Testis (tissue), 3 donors: Measurements from ENCODE around the gene RASAL3. TPM values are rescaled to one million over a fixed set of nuclear protein-coding genes. Genes with fewer than 3 reads are reported as not detected.

ENCODE experiments used
- DNase-seq: peaks from one replicate; pipeline ENCODE4 v3.0.0-alpha.2; 2019
- H3K27ac ChIP-seq, 2 donors: fragments of 200-600 bp; sonication (generic); one replicate each; pipeline ENCODE4 v1.5.1; 2019
- H3K27me3 ChIP-seq: fragments of 200-600 bp; sonication (generic); one replicate; pipeline ENCODE4 v1.5.1; 2019
- H3K36me3 ChIP-seq: fragments of 200-600 bp; sonication (generic); one replicate; pipeline ENCODE4 v1.5.1; 2017; ENCODE audit warnings: low read depth; ENCODE audit errors: missing control alignments
- H3K4me1 ChIP-seq: fragments of 200-600 bp; sonication (generic); one replicate; pipeline ENCODE4 v1.5.1; 2019
- H3K4me3 ChIP-seq, 2 donors: fragments of 200-600 bp; sonication (generic); one replicate each; pipeline ENCODE4 v1.5.1; 2017 to 2019
- H3K9me3 ChIP-seq: fragments of 200-600 bp; sonication (generic); one replicate; pipeline ENCODE4 v1.5.1; 2017
- POLR2A ChIP-seq: fragments of 450-650 bp; IDR thresholded peaks from one replicate; pipeline ENCODE4 v1.6.1; 2017; ENCODE audit warnings: antibody characterized with exemption, mild to moderate bottlenecking, moderate library complexity
- WGBS, 2 donors: methylation state at CpG; one replicate each; pipeline ENCODE4 v1.1.5; 2018; 5-methylcytosine and 5-hydroxymethylcytosine counted together
- intact Hi-C: fragments of 100-400 bp; cut with DNase I; formaldehyde crosslinking; loops from one replicate; pipeline ENCODE4 v1.15.1; 2023; ENCODE audit warnings: low total_unique reads
- polyA plus RNA-seq: library from polyadenylated mRNA; stranded (reverse); fragments of 350-450 nt; fragmentation: Illumina TruSeq; extraction: RNeasy Lipid Tissue Mini Kit (QIAGEN cat#74804); gene quantifications from one replicate; pipeline ENCODE4 v1.2.3, GENCODE V29; 2014; ENCODE audit warnings: low read depth, low replicate concordance; ENCODE audit not compliant: insufficient read depth
- total RNA-seq, 2 donors: library from RNA; depleted of rRNA; stranded (reverse); fragments of >200 nt; gene quantifications; one replicate each; pipeline ENCODE4 v1.2.3, GENCODE V29; 2016
- TF ChIP-seq, protein P1 (sequence below), 3 experiments: fragments of 450-650 bp in 2 of 3; fragments of 200-600 bp in 1 of 3; sonication (generic) in 1 of 3; IDR thresholded peaks; one replicate each; pipeline ENCODE4 v1.5.1; 2016 to 2019; ENCODE audit warnings: antibody characterized with exemption in 3 of 3, mild to moderate bottlenecking in 2 of 3, moderate library complexity in 1 of 3

RASAL3 gene
- total and polyA plus RNA-seq, 3 donors from 2014 or later: 1.4 to 2.7 (median 2.0) TPM

DNA sequence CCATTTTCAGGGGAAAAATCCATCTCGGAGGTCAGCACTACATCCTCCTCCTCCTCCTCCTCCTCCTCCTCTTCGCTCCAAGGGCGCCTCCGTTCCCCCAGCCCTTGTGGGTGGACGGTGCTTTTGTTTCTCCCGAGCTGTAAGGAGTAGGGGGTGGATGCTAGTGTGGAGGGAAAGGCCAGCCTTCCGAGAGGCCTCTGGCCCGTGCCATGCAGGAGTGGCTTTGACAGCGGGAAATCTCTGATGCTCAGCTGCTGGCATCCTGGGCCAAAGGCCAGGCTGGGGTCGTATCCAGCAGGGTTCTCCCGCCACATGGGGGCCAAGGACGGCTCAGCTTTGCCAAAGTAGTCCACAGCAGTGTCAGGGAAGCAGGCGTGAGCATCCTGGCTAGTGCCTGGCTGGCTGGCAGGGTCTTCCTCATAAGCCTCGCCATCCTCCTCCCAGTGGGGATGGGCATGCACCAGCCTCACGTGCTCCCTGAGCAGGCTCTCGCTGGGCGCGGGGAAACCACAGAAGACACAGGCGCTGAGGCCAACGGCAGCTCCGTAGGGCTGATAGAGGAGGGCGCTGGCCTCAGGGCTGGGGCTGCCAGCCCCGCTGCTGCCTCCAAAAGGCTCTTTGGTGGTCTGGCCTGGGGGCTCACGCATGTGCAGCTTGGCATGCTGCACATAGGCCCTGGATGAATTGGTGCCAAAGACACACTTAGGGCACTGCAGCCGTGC is 25.1 kb downstream of the RASAL3 start:
- intact Hi-C loops: loop anchor here (10.0 kb wide), 1 partner anchor 174 kb away; no protein-coding TSS in a partner anchor
- DNase-seq: no peak
- Histone ChIP-seq H3K4me1 (no peaks in the 10 kb centered on the region), H3K27ac (no peak overlapping the region), H3K4me3 (no peak overlapping the region), H3K9me3 (no peaks in the 10 kb centered on the region), H3K36me3 (no peaks in the 10 kb centered on the region), H3K27me3 (no peaks in the 10 kb centered on the region)
- WGBS, 2 donors: 86 to 95% methylated on average over 18 to 25 of the region's 25 CpGs
- no peak for TF ChIP-seq POLR2A
- TF ChIP-seq, protein P1, sequence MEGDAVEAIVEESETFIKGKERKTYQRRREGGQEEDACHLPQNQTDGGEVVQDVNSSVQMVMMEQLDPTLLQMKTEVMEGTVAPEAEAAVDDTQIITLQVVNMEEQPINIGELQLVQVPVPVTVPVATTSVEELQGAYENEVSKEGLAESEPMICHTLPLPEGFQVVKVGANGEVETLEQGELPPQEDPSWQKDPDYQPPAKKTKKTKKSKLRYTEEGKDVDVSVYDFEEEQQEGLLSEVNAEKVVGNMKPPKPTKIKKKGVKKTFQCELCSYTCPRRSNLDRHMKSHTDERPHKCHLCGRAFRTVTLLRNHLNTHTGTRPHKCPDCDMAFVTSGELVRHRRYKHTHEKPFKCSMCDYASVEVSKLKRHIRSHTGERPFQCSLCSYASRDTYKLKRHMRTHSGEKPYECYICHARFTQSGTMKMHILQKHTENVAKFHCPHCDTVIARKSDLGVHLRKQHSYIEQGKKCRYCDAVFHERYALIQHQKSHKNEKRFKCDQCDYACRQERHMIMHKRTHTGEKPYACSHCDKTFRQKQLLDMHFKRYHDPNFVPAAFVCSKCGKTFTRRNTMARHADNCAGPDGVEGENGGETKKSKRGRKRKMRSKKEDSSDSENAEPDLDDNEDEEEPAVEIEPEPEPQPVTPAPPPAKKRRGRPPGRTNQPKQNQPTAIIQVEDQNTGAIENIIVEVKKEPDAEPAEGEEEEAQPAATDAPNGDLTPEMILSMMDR (IDR thresholded peaks at IDR 0.05): no peak

DNA sequence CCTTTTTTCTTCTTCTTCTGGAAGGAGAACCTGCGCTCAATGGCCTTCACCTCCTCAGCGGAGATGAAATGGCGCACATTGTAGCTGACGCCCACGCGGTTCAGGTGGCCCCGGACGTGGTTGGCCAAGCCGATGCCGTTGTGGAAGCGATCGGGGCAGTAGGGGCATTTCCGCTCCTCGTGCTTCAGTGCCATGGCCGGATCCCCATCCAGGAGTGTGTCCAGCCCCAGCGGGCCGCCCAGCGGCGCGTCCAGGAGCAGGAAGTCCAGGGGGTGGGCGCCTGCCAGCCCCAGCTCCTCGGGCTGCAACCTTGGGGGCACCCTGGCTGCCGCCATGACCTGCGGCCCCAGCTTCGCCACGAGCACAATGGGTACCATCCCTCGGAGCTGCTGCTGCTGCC is 25.8 kb downstream of the RASAL3 start:
- no peak for DNase-seq
- H3K4me1 ChIP-seq: peaks cover 1% of the 10 kb centered on the region
- WGBS, 2 donors: 83 to 92% methylated on average over 8 to 27 of the region's 27 CpGs
- intact Hi-C loops: loop anchor here (10.0 kb wide), 1 partner anchor 174 kb away; no protein-coding TSS in a partner anchor
- H3K27me3 ChIP-seq: no peaks in the 10 kb centered on the region
- H3K36me3 ChIP-seq: no peaks in the 10 kb centered on the region
- no peaks in the 10 kb centered on the region for H3K9me3 ChIP-seq
- TF ChIP-seq, protein P1 (IDR thresholded peaks at IDR 0.05): no peak
- no peak for TF ChIP-seq POLR2A
- no peak overlapping the region for H3K27ac ChIP-seq
- H3K4me3 ChIP-seq: no peak overlapping the region

DNA sequence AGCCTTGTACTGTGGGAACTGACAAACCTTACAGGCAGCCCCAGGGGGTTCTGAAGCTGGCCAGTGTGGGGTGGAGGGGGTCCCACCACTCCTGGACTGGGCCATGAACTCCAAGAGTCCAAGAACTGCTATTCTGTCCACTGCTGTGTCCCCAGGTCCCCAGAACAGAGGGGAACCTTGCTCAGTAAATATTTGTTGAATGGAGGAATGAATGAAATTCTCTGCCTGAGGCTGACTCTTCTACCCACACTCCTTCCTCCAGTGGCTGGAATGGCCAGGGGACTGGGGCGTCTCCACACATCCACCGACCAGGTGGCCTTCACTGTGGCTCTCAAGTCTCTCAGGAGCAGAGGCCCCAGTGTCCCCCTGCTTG is 26.2 kb downstream of the RASAL3 start:
- WGBS, 2 donors: 87 to 92% methylated on average over 2 of the region's 2 CpGs
- H3K4me1 ChIP-seq: peaks cover 6% of the 10 kb centered on the region
- no peak overlapping the region for H3K4me3 ChIP-seq
- H3K27me3 ChIP-seq: no peaks in the 10 kb centered on the region
- TF ChIP-seq POLR2A: no peak
- TF ChIP-seq, protein P1 (IDR thresholded peaks at IDR 0.05): no peak
- no peaks in the 10 kb centered on the region for H3K36me3 ChIP-seq
- no peaks in the 10 kb centered on the region for H3K9me3 ChIP-seq
- no peak overlapping the region for H3K27ac ChIP-seq
- intact Hi-C loops: loop anchor here (10.0 kb wide), 1 partner anchor 173 kb away; no protein-coding TSS in a partner anchor
- no peak for DNase-seq

DNA sequence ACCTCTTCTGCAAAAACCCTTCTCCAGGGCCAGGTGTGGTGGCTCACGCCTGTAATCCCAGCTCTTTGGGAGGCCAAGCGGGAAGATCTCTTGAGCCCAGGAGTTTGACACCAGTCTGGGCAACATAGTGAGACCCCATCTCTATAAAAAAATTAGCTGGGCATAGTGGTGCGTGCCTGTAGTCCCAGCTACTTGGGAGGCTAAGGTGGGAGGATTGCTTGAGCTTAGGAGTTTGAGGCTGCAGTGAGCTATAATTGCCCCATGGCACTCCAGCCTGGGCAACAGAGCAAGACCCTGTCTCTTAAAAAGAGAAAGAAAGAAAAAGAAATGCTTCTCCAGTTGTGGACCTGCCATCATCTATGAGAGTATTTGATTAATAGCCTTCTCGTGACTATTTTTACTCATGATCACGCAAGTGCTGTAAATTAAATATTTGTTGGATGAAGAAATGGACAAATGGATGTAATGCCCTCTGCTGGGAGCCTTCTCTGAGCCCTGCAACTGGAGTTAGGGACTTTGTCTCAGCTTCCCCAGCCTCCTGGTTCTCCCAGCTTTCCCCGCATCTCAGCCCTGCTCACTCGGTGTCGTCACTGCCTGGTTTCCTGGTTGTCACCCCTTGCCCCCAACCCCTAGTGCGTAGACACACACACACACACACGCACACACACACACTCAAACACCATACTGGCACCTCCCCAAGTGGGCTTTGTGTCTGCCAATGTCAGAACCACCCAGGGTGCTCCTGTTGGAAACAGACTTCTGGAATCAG is 26.8 kb downstream of the RASAL3 start:
- H3K4me3 ChIP-seq: no peak overlapping the region
- H3K9me3 ChIP-seq: no peaks in the 10 kb centered on the region
- WGBS, 2 donors: 86 to 87% methylated on average over 10 of the region's 10 CpGs
- no peaks in the 10 kb centered on the region for H3K27me3 ChIP-seq
- peaks cover 6% of the 10 kb centered on the region for H3K4me1 ChIP-seq
- no peak for TF ChIP-seq POLR2A
- TF ChIP-seq, protein P1 (IDR thresholded peaks at IDR 0.05): peak in 1 of 3 experiments; percentile 12
- no peaks in the 10 kb centered on the region for H3K36me3 ChIP-seq
- no peak overlapping the region for H3K27ac ChIP-seq
- no peak for DNase-seq
- intact Hi-C loops: loop anchor here (10.0 kb wide), 1 partner anchor 173 kb away; no protein-coding TSS in a partner anchor
